Choroid plexus epithelial cell (primary cell): Measurements from ENCODE around the gene FAM174C.
"Not testable (repeated sequence)": the region's sequence is repeated elsewhere in the genome, so short reads cannot be mapped to it uniquely, and the experiment has no call there.

Experiments used
- DNase-seq: peaks from one replicate; pipeline ENCODE4 v3.0.0-alpha.2; 2010; ENCODE audit warnings: low read depth
- H3K4me3 ChIP-seq: 2 replicates; pipeline ENCODE4 v1.5.1; 2011; ENCODE audit warnings: low read depth, mild to moderate bottlenecking, control low read depth, low read length, moderate library complexity
- TF ChIP-seq, protein P1 (sequence below): conservative IDR thresholded peaks from 2 replicates; pipeline ENCODE4 v1.5.1; 2011; ENCODE audit warnings: low read depth, mild to moderate bottlenecking, control low read depth, inconsistent platforms, low read length, moderate library complexity

FAM174C gene

DNA sequence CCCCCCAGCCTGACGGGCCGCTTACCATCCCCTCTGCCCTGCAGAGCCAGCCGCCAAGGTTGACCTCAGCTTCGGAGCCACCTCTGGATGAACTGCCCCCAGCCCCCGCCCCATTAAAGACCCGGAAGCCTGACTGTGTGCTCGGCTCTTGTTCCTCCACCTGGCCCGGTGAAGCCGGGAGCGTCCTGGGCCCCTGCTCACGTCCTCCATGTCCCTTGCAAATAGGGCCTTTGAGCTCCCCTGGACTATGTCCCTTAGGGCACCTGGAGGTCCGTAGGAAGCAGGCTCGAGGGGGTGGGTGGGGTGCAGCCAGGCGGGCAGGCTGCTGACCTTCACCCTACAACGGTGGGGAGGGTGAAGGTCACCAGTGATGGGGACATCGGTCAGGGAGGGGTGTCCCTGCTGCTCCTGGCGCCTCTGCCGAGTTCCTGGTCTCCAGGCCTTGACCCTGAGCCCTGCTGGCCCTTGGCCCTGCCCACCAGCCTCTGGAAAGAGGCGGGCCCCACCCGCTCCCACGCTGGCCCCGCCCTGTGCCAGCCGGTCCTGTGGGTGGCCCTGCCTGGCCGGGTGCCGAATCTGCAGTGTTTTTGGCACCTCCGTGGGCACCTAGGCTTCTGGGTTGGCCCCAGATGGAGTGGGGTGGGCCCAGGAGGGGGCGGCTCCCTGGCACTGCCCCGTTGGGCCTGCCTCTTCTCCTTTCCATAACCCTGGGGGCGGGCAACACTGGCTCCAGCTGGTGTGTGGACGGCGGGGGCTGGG is 30.5 kb upstream of the FAM174C start:
- no peak overlapping the region for H3K4me3 ChIP-seq
- no peak for DNase-seq
- TF ChIP-seq, protein P1, sequence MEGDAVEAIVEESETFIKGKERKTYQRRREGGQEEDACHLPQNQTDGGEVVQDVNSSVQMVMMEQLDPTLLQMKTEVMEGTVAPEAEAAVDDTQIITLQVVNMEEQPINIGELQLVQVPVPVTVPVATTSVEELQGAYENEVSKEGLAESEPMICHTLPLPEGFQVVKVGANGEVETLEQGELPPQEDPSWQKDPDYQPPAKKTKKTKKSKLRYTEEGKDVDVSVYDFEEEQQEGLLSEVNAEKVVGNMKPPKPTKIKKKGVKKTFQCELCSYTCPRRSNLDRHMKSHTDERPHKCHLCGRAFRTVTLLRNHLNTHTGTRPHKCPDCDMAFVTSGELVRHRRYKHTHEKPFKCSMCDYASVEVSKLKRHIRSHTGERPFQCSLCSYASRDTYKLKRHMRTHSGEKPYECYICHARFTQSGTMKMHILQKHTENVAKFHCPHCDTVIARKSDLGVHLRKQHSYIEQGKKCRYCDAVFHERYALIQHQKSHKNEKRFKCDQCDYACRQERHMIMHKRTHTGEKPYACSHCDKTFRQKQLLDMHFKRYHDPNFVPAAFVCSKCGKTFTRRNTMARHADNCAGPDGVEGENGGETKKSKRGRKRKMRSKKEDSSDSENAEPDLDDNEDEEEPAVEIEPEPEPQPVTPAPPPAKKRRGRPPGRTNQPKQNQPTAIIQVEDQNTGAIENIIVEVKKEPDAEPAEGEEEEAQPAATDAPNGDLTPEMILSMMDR = no peak

DNA sequence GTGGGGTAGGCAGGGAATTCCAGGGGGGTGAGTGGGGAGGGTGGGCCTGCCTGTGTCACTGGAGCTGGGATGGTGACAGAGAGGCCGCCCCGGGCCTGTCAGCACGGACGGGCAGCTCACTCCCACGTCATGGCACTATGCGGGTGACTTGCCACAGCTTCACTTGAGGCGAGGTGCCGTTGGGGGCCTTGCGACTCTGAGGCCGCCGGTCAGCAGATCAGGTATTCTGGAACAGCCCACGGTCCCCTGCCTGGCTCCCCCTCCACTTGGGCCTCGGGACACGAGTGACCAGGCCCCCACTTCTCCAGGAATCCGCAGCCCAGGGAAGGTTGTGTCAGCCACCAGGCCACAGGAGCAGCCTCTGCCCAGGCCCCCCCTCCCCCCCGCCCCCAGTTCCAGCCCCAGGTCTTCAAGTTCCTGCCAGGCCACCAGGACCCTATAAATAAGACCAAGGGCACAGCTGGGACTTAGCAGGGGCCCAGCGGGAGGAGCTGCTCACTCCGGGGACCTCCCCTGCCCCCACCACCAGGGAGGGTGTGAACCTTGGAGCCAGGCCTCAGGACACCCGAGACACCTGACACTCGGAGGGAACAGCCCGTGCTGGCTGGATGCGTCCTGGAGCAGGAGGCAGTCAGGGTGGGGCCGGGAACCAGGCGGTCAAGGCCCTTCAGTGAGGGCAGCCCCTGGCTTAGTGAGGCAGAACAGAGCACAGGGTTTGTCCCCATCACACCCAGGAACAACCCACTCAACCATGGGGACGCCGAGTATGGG is 29.7 kb upstream of the FAM174C start:
- DNase-seq = no peak
- H3K4me3 ChIP-seq = no peak overlapping the region
- TF ChIP-seq, protein P1 = no peak

DNA sequence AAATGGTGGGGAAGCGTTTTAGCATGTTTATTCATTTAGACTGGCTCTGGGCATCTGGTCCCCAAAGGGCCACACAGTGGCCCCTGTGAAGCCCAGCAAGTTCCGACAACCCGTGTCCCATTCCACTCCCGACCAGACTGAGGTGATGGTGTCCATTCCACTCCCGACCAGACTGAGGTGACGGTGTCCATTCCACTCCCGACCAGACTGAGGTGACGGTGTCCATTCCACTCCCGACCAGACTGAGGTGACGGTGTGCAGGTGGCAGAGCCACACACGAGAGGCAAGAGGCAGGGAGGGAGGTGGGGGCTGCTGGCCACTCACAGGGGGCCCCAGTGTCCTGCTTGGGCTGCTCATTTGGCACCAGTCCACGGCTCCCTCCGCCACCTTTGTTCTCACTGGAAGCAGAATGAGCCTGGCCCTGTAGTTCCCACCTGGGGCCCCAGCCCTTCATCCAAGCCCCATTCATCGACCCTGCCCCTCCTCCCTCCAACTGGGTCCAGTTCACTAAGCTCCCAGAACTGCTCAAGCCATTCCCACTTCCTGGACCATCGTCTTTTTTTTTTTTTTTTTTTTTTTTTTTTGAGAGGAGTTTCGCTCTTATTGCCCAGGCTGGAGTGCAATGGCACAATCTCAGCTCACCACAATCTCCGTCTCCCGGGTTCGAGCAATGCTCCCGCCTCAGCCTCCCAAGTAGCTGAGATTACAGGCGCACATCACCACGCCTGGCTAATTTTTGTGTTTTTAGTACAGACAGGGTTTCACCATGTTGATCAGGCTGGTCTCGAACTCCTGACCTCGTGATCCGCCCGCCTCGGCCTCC is 28.9 kb upstream of the FAM174C start:
- not testable (repeated sequence) for H3K4me3 ChIP-seq, DNase-seq

DNA sequence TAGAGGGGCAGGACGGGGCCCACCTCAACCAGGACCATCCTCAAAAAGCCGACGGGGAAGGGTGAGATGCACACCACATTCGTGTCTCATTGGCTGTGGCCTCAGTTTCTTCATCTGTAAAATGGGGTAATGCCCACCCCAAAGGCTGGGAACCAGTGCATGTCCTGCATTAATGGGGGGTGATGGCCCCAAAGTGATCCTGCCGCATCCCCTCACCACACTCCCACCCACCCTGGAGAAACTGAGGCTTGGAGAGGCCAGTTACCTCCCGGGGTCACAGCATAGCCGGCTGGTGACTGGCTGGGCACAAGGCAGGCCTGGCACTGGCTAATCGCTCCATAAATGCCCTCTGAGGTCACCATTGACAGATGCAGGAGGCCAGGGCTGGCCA is 27.6 kb upstream of the FAM174C start:
- peak overlapping the region; percentile 78 for H3K4me3 ChIP-seq
- TF ChIP-seq, protein P1 = no peak
- DNase-seq = no peak

DNA sequence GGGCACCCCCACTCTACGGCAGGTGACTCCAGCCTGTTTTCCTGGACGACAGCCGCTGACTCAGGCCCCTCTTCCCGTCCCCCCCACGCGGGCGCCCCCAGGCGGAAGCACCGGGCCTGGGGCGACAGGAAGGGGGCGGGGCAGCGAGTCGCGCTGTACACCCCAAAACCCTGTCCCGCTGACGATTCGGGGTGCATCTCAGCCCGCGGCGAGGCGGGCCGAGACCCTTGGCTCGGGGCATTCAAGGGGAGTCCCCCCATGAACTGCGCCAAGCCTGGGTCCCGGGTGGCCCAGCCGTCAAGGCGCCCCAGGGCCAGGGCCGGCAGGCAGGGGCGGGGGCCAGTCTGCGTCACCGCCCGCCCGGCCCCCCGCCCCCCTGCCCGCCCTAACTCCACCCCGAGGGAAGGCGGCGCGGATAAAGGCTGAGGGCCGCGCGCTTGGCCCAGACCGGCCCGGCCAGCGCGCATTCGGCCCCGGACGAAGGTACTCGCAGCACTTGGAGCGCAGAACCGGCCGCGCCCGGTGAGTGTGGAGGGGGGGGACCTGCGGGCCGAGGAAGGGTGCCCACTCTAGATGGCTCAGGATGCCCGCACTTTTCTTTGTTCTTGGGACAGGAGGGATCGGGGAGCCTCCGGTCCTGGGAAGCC is 27.1 kb upstream of the FAM174C start, which contains the start of gene MIDN:
Gene MIDN (plus strand): TSS at position 445 of the 647 bp plus-strand sequence. CDS start 1,714 bp downstream, outside the sequence.
- H3K4me3 ChIP-seq = peak within 1 kb of the TSS; percentile 78
- TF ChIP-seq, protein P1 = peak; percentile 26
- peak; percentile 92 for DNase-seq

DNA sequence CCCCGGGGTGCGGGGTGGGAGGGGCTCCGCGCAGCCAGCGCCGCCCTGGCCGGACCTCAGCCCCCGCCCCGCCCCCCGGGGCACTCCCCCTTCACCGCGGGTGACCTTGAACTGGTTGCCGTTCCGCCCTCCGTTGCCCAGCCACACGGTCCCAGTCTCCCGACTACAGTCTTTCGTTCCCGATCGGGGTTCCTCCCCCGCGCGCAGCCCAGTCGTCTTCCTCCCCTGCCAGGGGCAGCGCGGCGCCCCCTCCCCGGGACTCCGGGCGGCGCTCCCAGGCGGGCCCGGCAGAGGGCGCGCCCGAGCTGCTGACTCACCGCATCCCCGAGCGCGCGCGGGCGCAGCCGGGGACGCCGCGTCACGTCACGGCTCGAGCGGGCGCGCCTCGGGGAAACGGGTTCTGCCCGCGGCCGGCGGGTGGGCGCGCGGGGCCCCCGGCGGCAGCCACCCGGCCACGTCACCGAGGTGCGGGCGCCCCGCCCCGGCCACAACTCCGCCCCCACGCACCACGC is 26.5 kb upstream of the FAM174C start:
- TF ChIP-seq, protein P1 = peak; percentile 46
- peak overlapping the region; percentile 78 for H3K4me3 ChIP-seq
- peak; percentile 76 for DNase-seq
